HepG2 (cell line): ENCODE measurements around the gene EXOC7. TPM values are rescaled to one million over a fixed set of nuclear protein-coding genes. Genes with fewer than 3 reads are reported as not detected.
A peak's percentile ranks its signal among the peaks of the same experiment; 100 is the strongest.

Experiments
- DRAP1 ChIP-seq: IDR thresholded peaks from 2 replicates; pipeline ENCODE4 v1.6.1; 2016; ENCODE audit warnings: missing genetic modification reagents, missing compliant biosample characterization
- ETV5 ChIP-seq: IDR thresholded peaks from 2 replicates; pipeline ENCODE4 v1.6.1; 2018; ENCODE audit warnings: missing biosample characterization, missing genetic modification reagents, inconsistent platforms, borderline replicate concordance
- FOXC1 ChIP-seq: sonication (generic); formaldehyde crosslinking; IDR thresholded peaks from 2 replicates; pipeline ENCODE4 v1.8.0; 2022; ENCODE audit warnings: mild to moderate bottlenecking, missing genetic modification reagents, borderline replicate concordance
- GFI1 ChIP-seq: sonication (generic); formaldehyde crosslinking; IDR thresholded peaks from 2 replicates; pipeline ENCODE4 v1.5.0; 2020; ENCODE audit warnings: missing genetic modification reagents, mild to moderate bottlenecking, borderline replicate concordance
- KAT7 ChIP-seq: IDR thresholded peaks from 2 replicates; pipeline ENCODE4 v1.6.1; 2018; ENCODE audit warnings: borderline replicate concordance, missing compliant biosample characterization
- KLF6 ChIP-seq: IDR thresholded peaks from 2 replicates; pipeline ENCODE4 v1.8.0; 2016; ENCODE audit warnings: missing biosample characterization, missing genetic modification reagents
- NFAT5 ChIP-seq: sonication (generic); formaldehyde crosslinking; IDR thresholded peaks from 2 replicates; pipeline ENCODE4 v1.4.0; 2020; ENCODE audit warnings: missing genetic modification reagents
- PBX3 ChIP-seq: sonication (generic); formaldehyde crosslinking; IDR thresholded peaks from 2 replicates; pipeline ENCODE4 v1.8.1; 2023; ENCODE audit warnings: missing genetic modification reagents, inconsistent platforms, borderline replicate concordance
- PRPF4 ChIP-seq: fragments of 200-400 bp; formaldehyde crosslinking; IDR thresholded peaks from 2 replicates; pipeline ENCODE4 v1.6.1; 2016; ENCODE audit warnings: low read length, low read depth; ENCODE audit not compliant: poor library complexity, severe bottlenecking
- SNAPC4 ChIP-seq: sonication (generic); formaldehyde crosslinking; IDR thresholded peaks from 2 replicates; pipeline ENCODE4 v1.4.0; 2020; ENCODE audit warnings: mild to moderate bottlenecking, missing genetic modification reagents
- SOX5 ChIP-seq: IDR thresholded peaks from 2 replicates; pipeline ENCODE4 v1.6.1; 2016; ENCODE audit warnings: borderline replicate concordance
- TMF1 ChIP-seq: sonication (generic); formaldehyde crosslinking; IDR thresholded peaks from 2 replicates; pipeline ENCODE4 v1.8.1; 2022; ENCODE audit warnings: low read depth, missing genetic modification reagents
- ZNF274 ChIP-seq: sonication (generic); formaldehyde crosslinking; IDR thresholded peaks from 2 replicates; pipeline ENCODE4 v1.5.1; 2020; ENCODE audit warnings: mild to moderate bottlenecking, missing genetic modification reagents
- ZNF331 ChIP-seq: sonication (generic); formaldehyde crosslinking; IDR thresholded peaks from 2 replicates; pipeline ENCODE4 v1.4.0; 2020; ENCODE audit warnings: missing genetic modification reagents
- ZNF598 ChIP-seq: sonication (generic); formaldehyde crosslinking; IDR thresholded peaks from 2 replicates; pipeline ENCODE4 v1.5.1; 2020; ENCODE audit warnings: mild to moderate bottlenecking, missing genetic modification reagents, borderline replicate concordance
- ZNF776 ChIP-seq: sonication (generic); formaldehyde crosslinking; IDR thresholded peaks from 2 replicates; pipeline ENCODE4 v1.4.0; 2020; ENCODE audit warnings: mild to moderate bottlenecking, missing genetic modification reagents
- polyA plus RNA-seq, 8 experiments: library from polyadenylated mRNA; depleted of rRNA in 3 of 8; stranded (reverse) in 7 of 8; unstranded in 1 of 8; fragments of >200 nt; fragmentation: Illumina TruSeq in 4 of 8; extraction: Trizol in 4 of 8; gene quantifications; 2 replicates each; pipeline versions ENCODE4 v1.2.1 to v1.2.3, GENCODE V29; 2011 to 2016; ENCODE audit warnings: low read depth in 4 of 8, missing spikeins in 1 of 8, mixed read lengths in 1 of 8; ENCODE audit not compliant: insufficient read depth in 1 of 8
- total RNA-seq, 5 experiments: library from RNA; depleted of rRNA; stranded (reverse); fragments of >200 nt; fragmentation: Illumina TruSeq; extraction: Trizol; gene quantifications; 2 replicates each; pipeline ENCODE4 v1.2.3, GENCODE V29; 2016; ENCODE audit warnings: low read depth in 1 of 5

The EXOC7 gene
- total and polyA plus RNA-seq, 2 of the 13 experiments (the other 11 are each of a cell fraction or from before 2014, with no cell fraction given): 86.9 to 116 TPM

DNA sequence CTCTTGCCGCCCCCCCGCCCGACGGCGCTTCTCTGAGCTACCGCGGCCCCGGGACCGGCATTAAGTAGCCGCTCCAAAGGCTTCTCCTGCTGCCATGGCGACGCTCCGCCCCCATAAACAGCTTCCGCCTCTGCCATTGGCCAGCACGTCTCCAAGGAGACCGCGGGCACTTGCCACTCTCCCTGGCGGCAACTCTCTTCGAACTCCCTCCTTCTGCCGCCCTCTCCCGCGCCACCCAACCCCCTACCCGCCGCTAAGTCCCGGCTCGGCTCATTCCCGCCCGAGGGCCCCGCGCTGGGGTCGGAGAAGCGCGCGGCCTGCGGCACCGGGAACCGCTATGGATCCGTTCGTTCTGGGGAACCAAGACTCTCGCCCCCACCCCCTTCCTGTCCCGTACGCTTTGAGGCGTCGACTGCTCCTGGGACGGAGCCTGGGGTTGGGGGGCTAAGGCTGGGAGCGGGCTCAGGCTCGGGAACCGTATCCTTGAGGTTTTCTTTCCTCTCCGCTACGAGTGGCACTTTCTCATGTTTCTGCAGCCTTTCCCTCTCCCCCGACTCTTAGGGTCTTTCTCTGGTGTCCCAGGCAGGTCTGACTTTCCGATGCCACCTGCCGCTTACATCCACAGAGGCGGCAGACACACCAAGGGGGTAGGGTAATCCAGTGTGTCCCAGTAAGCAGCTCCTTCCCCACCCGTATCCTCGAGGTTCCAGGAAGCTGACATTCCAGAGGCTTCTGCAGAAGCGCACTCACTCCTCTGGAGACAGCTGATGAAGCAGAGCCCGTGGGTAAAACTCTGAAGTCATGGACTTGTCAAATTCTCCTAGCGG lies 37.8 kb upstream of the EXOC7 start, which contains the start of gene FOXJ1 (continued):
- TF ChIP-seq GFI1 (peak; percentile 53; the same call in 1 of the 2 replicates), DRAP1 (CRISPR knock-in tag) (peak; percentile 70), KLF6 (CRISPR knock-in tag) (0 out of 2 replicates have a peak, but pooled peaks have one; percentile 27), ZNF331 (CRISPR knock-in tag) (no peak), PRPF4 (no peak), KAT7 (CRISPR knock-in tag) (no peak), SNAPC4 (CRISPR knock-in tag) (0 out of 2 replicates have a peak, but pooled peaks have one; percentile 15), FOXC1 (CRISPR knock-in tag) (no peak), ZNF776 (no peak), NFAT5 (peak; percentile 29; the same call in 1 of the 2 replicates), TMF1 (CRISPR knock-in tag) (peak; percentile 45; the same call in 1 of the 2 replicates), SOX5 (0 out of 2 replicates have a peak, but pooled peaks have one; percentile 20), ZNF274 (peak; percentile 85; the same call in 1 of the 2 replicates), PBX3 (no peak), ZNF598 (CRISPR knock-in tag) (peak; percentile 73; the same call in 1 of the 2 replicates), ETV5 (0 out of 2 replicates have a peak, but pooled peaks have one; percentile 9)
